ENCODE results near the gene UBE2E2.

The UBE2E2 gene

GRCh38 chr3:23192816-23193215 is 10.3 kb upstream of the UBE2E2 start:
- no peak for DNase-seq (ENCODE audit: low read depth in 2 of 3, low spot score in 1 of 3)

GRCh38 chr3:23193831-23194230 is 9.3 kb upstream of the UBE2E2 start:
- no peak for DNase-seq (ENCODE audit: low read depth in 2 of 3, low spot score in 1 of 3)

GRCh38 chr3:23198801-23199200 is 4.3 kb upstream of the UBE2E2 start:
- no peak for DNase-seq (ENCODE audit: low read depth in 2 of 3, low spot score in 1 of 3)

- no peak for DNase-seq (ENCODE audit: low read depth in 2 of 3, low spot score in 1 of 3)
Observed at GRCh38 chr3:23199649-23200048, 3.5 kb upstream of the UBE2E2 start.

- no peak for DNase-seq (ENCODE audit: low read depth in 2 of 3, low spot score in 1 of 3)
Observed at GRCh38 chr3:23201154-23201838, 1.8 kb upstream of the UBE2E2 start.

- peak in 2 of 3 donors; percentile 6 to 14 for DNase-seq (ENCODE audit: low read depth in 2 of 3, low spot score in 1 of 3)
Observed at GRCh38 chr3:23202203-23202920, 765 bp upstream of the UBE2E2 start.

- DNase-seq (ENCODE audit: low read depth in 2 of 3, low spot score in 1 of 3): peak in 2 of 3 donors; percentile 7 to 8
Observed at GRCh38 chr3:23203708-23204330, 692 bp downstream of the UBE2E2 start.

GRCh38 chr3:23206366-23206765 is 3.2 kb downstream of the UBE2E2 start:
- DNase-seq (ENCODE audit: low read depth in 2 of 3, low spot score in 1 of 3): no peak

- DNase-seq (ENCODE audit: low read depth in 2 of 3, low spot score in 1 of 3): no peak
Observed at GRCh38 chr3:23209103-23209502, 6.0 kb downstream of the UBE2E2 start.

- DNase-seq (ENCODE audit: low read depth in 2 of 3, low spot score in 1 of 3): no peak
Observed at GRCh38 chr3:23209747-23210487, 6.8 kb downstream of the UBE2E2 start.

GRCh38 chr3:23213813-23214212 is 10.7 kb downstream of the UBE2E2 start:
- DNase-seq (ENCODE audit: low read depth in 2 of 3, low spot score in 1 of 3): no peak

GRCh38 chr3:23217872-23218554 is 14.9 kb downstream of the UBE2E2 start:
- no peak for DNase-seq (ENCODE audit: low read depth in 2 of 3, low spot score in 1 of 3)

- DNase-seq (ENCODE audit: low read depth in 2 of 3, low spot score in 1 of 3): no peak
Observed at GRCh38 chr3:23219117-23219516, 16.0 kb downstream of the UBE2E2 start.

- no peak for DNase-seq (ENCODE audit: low read depth in 2 of 3, low spot score in 1 of 3)
Observed at GRCh38 chr3:23219552-23219951, 16.4 kb downstream of the UBE2E2 start.

GRCh38 chr3:23221136-23221535 is 18.0 kb downstream of the UBE2E2 start:
- no peak for DNase-seq (ENCODE audit: low read depth in 2 of 3, low spot score in 1 of 3)

- DNase-seq (ENCODE audit: low read depth in 2 of 3, low spot score in 1 of 3): no peak
Observed at GRCh38 chr3:23232016-23232415, 28.9 kb downstream of the UBE2E2 start.

- DNase-seq (ENCODE audit: low read depth in 2 of 3, low spot score in 1 of 3): no peak
Observed at GRCh38 chr3:23232854-23233253, 29.7 kb downstream of the UBE2E2 start.

GRCh38 chr3:23235264-23235663 is 32.1 kb downstream of the UBE2E2 start:
- no peak for DNase-seq (ENCODE audit: low read depth in 2 of 3, low spot score in 1 of 3)

- DNase-seq (ENCODE audit: low read depth in 2 of 3, low spot score in 1 of 3): no peak
Observed at GRCh38 chr3:23236890-23237289, 33.8 kb downstream of the UBE2E2 start.

- no peak for DNase-seq (ENCODE audit: low read depth in 2 of 3, low spot score in 1 of 3)
Observed at GRCh38 chr3:23238156-23238555, 35.0 kb downstream of the UBE2E2 start.

- no peak for DNase-seq (ENCODE audit: low read depth in 2 of 3, low spot score in 1 of 3)
Observed at GRCh38 chr3:23238578-23238977, 35.5 kb downstream of the UBE2E2 start.

Measured in stimulated activated CD4-positive, alpha-beta T cell treated with anti-CD3 and anti-CD28 coated beads, Interleukin-12 subunit alpha, Interleukin-12 subunit beta, amount 100 ng/mL, for 48 hours (primary cell).